GM18873 (cell line): ENCODE measurements around the gene SPEM1.

Experiments used
- ATAC-seq: cut with Tn5 transposase; IDR thresholded peaks from one replicate; pipeline ENCODE4 v1.9.1; 2021; ENCODE audit warnings: mild to moderate bottlenecking, moderate library complexity, moderate number of reproducible peaks; ENCODE audit not compliant: unreplicated experiment, low FRiP score

The SPEM1 gene

GRCh38 chr17:7396147-7396546 lies 24.0 kb upstream of the SPEM1 start:
- ATAC-seq = no peak

- no peak for ATAC-seq
Measured at GRCh38 chr17:7398612-7399011, 21.5 kb upstream of the SPEM1 start.

DNA sequence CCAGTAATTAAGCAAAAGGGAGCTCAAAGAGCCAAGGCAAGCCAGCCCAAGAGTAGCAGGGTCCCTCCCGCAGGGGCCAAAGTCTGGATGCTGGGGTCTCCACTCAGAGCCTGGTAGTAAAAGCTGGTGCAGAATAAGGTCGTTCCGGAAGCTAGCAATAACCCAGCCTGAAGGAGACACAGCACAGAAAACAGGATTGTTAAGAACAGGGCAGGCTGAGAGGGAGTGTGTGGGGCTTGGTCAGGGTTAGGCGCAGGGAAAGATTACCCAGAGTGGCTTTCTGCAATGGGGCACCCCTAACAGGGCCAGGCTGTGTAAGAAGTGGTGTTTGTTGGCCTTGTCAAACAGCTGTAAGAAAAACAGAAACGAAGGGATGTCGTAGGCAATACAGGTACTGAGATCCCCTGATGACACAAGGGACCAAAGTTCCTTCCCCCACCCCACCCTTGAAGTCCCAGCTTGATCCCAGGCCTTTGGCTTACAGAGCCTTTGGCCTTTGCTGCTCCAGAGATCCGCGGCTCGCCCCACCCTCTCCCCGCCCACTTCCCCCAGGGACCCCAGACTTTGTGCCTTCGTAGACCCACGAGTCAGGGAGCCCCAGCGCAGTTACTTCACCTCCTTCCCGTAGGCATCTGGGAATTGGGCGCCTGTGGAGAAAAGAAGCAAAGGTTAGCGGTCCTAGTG lies 16.9 kb upstream of the SPEM1 start:
- ATAC-seq = no peak

DNA sequence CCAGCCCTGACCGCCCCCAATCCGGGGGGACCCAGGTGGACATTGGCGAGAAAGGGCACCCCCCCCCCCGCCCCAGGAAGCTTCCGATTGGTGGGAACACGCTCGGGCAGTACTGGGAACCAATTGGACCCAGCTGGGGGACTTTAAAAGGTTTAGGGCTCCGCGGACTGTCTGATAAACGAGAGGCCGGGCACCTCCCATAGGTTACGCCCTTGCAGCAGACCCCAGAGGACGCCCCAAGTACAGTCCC lies 16.5 kb upstream of the SPEM1 start:
- no peak for ATAC-seq

- peak; percentile 87 for ATAC-seq
Measured at GRCh38 chr17:7403977-7404736, 16.0 kb upstream of the SPEM1 start, which contains the start of gene TMEM256. TMEM256 (minus strand) TSS chr17:7404097; CDS start chr17:7404084, 13 bp downstream.

DNA sequence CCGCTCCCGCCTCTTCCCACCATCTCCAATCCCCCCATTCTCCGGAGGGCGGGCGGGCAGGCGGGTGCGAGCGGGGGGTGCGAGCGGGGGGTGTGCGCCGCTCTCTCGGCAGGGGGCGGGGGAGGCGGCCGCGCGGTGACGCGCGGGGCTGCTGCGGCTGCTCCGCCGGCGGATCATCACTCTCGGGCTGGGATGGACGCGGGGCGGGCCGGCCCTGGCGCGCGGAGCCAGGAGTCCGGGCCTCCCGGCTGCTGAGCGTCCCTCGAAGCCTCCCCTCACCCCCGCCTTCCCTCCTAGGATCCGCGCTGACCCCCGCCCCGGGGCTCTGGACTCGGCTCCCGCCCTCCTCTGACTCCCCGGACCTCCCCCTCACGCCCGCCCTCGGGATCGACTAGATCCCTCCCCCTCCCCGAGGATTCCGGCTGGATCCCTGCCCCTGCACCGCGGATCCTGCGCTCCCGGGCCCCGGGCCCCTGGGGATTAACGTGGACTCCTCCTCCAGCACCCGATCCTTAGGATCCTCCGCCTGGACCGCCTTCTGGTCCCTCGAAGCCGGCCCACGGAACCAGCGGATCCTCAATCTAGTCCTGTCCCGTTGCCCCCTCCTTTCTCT lies 15.3 kb upstream of the SPEM1 start:
- ATAC-seq = no peak

- no peak for ATAC-seq
Measured at GRCh38 chr17:7405350-7406234, 14.5 kb upstream of the SPEM1 start.

DNA sequence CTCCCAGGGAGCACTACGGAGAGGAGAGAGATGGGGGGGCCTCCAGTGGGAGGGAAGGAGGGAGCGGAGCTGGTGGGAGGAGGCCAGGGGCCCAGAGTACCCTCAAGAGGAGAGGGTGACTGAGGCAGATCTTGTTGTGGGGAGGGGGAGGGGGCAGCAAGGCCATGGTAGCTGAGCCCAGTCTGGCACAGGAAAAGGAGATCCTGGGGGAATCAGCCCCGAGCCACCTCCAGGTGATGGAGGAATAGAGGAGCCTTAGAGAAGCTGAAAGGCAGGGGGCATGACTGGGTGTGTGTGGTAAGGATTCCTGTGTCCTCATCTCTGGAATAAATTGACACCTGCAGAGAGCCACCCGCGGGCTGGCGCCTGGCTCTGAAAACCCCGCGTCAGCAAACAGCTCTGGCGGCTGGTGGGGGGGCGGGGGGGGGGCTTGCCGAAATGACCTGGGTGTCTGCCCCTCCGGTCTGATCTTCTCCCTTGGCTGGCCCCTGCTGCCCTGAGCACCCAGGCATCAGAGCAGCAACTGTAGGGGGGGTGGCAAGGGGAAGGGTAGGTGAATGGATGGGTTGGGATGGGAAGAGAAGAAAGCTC lies 13.8 kb upstream of the SPEM1 start:
- ATAC-seq = no peak

DNA sequence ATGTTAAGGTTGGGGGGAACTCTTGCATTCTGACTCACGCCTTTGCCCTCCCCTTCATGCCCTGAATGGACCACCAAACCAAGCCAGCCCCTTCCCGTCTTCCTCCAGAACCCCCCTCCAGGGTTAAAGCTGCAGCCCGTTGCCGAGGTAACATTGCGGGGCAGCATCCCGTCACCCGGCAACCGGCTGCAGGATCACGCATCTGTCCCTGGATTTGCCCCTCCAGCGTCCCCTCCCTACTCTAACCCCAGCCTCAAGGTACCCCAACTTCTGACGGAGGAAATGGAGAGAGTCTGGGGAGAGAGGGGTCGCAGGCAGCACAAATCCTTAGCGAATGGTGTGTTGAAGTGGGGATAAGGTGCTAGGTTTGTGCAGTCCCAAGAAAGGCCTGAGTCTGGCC lies 13.0 kb upstream of the SPEM1 start:
- no peak for ATAC-seq

DNA sequence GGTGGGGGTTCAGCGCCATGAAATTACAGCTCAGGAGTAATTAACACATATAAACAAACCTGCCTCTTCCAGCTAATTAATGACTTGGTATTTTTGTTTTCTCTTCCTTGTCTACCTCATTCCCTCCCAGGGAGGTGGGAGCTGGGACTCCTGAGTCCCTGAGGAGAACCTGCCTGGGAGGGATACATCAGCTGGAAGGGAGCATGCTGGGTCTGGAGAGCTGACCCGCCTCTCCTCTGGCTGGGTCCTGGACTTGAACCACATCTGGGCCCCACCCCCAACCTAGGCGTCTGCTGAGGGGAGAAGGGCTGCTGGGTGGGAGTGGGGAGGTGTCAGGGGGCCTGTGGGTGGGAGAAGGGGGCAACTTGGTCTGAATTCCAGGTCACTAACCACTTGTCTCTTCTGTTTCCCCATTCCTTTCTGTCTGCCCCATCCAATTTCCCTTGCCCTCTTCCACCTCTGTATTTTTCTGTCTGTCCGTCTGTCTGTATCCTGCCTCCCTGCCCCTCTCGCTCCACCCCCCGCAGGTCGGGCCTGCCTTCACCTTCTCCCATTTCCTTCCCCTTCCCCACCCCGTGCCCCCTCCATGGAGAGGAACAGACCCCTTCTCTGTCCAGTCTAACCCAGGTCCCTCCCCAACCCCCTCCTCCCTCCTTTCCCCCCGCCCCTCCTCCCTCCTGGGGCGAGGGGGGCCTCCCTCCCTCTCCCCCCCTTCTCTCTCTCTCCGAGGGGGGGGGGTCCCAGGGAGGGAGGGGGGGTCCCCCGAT lies 12.5 kb upstream of the SPEM1 start, which contains the start of gene NLGN2:
TSS of gene NLGN2 (plus strand) at position 361 of the 767 bp plus-strand sequence. CDS start 411 bp downstream, outside the sequence.
- no peak for ATAC-seq

GRCh38 chr17:7408252-7408727 lies 11.8 kb upstream of the SPEM1 start:
- no peak for ATAC-seq

- ATAC-seq = no peak
Measured at GRCh38 chr17:7408863-7409262, 11.3 kb upstream of the SPEM1 start.

DNA sequence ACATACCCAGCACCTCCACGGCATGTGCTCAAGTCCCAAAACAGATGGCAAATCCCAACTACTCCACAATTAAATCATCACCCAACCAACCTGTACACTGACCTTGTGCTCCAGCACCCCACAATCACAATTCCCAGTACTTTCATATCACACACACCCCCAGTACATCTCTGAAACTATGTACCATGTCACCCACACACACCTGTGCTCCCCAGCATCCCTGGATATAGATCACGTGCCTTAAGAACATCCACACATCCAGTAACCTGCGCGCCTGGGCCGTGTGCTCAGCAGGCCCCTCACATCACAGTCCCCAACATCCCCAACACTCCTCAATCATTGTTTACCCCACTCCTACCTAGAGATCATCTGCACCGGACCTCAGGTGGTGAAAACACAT lies 10.4 kb upstream of the SPEM1 start:
- no peak for ATAC-seq

GRCh38 chr17:7410634-7411426 lies 9.3 kb upstream of the SPEM1 start:
- no peak for ATAC-seq

GRCh38 chr17:7411427-7411750 lies 8.7 kb upstream of the SPEM1 start:
- no peak for ATAC-seq

DNA sequence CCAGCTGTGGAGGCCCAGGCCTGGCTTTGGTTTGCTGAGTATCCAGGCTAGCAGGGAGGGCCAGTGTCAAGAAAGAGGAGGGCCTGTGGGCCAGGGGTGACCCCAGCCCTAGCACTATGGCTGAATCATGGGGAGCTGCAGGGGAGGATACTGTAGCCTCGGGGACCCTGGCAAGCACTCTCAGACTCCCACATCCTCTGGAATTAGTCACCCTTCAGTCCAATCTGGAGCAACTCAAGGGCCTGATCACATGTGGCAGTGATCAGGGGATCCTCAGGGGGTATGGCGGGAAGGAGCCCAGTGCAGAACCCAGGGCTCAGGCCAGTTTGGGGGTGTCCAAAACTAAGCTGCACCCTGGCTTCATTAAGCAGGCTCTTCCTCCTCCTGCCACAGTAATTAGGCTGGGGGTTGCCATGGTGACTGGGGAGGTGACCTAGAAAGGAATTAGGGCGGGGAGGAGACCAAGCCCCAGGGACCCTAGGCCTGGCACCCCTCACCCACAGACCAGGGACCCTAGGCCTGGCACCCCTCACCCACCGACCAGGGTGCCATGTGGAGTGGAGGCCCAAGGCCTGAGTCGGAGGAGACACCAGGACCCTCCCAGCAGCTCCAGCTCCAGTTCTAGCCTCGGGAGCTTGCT lies 6.7 kb upstream of the SPEM1 start:
- ATAC-seq = no peak

GRCh38 chr17:7414837-7415236 lies 5.3 kb upstream of the SPEM1 start:
- ATAC-seq = no peak

DNA sequence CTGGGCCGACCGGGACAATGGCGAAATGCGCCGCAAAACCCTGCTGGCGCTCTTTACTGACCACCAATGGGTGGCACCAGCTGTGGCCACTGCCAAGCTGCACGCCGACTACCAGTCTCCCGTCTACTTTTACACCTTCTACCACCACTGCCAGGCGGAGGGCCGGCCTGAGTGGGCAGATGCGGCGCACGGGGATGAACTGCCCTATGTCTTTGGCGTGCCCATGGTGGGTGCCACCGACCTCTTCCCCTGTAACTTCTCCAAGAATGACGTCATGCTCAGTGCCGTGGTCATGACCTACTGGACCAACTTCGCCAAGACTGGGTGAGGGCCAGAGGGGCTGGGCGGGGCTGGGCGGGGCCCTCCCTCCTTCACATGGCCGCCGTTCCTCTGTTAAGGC lies 4.3 kb upstream of the SPEM1 start:
- ATAC-seq = no peak
